22Rv1 (cell line): ENCODE data around the gene AGBL3.
A peak's percentile ranks its signal among the peaks of the same experiment; 100 is the strongest.

ENCODE experiments used
- H3K27ac ChIP-seq: fragments of 450-650 bp; 2 replicates; pipeline ENCODE4 v1.5.1; 2017
- CTCF ChIP-seq: fragments of 450-650 bp; IDR thresholded peaks from 2 replicates; pipeline ENCODE4 v1.5.1; 2017; ENCODE audit warnings: mild to moderate bottlenecking
- ZFX ChIP-seq: fragments of 450-650 bp; IDR thresholded peaks from 2 replicates; pipeline ENCODE4 v1.6.1; 2017; ENCODE audit warnings: antibody characterized with exemption, borderline replicate concordance

AGBL3 gene

GRCh38 chr7:134986363-134987251, at the start of gene AGBL3:
Gene AGBL3, plus strand, starts transcription at chr7:134986508. Its CDS starts 1,426 bp downstream, at chr7:134987934.
- TF ChIP-seq CTCF (peak; percentile 82), ZFX (no peak)

GRCh38 chr7:134936893-134937510, 49.3 kb upstream of the AGBL3 start:
- no peak for TF ChIP-seq CTCF
- no peak for TF ChIP-seq ZFX
- no peak overlapping the region for H3K27ac ChIP-seq

More at GRCh38 chr7:134986363-134987251, at the start of gene AGBL3:
- peak within 1 kb of the TSS; percentile 93 for H3K27ac ChIP-seq

GRCh38 chr7:134938141-134938540, 48.2 kb upstream of the AGBL3 start:
- H3K27ac ChIP-seq, result no peak overlapping the region
- TF ChIP-seq ZFX, result no peak

- TF ChIP-seq CTCF, result no peak
- TF ChIP-seq ZFX, result no peak
- H3K27ac ChIP-seq, result no peak overlapping the region
Measured at GRCh38 chr7:134939136-134939535, 47.2 kb upstream of the AGBL3 start.

GRCh38 chr7:134940729-134941128, 45.6 kb upstream of the AGBL3 start:
- H3K27ac ChIP-seq, result no peak overlapping the region
- TF ChIP-seq CTCF (no peak), ZFX (no peak)

GRCh38 chr7:134941185-134941900, 45.0 kb upstream of the AGBL3 start:
- no peak overlapping the region for H3K27ac ChIP-seq

GRCh38 chr7:134941952-134942351, 44.4 kb upstream of the AGBL3 start:
- no peak overlapping the region for H3K27ac ChIP-seq
- no peak for TF ChIP-seq CTCF
- TF ChIP-seq ZFX, result no peak

More at GRCh38 chr7:134941185-134941900, 45.0 kb upstream of the AGBL3 start:
- TF ChIP-seq CTCF (no peak), ZFX (no peak)
